ENCODE data around the gene FGF10.

FGF10 gene

DNA sequence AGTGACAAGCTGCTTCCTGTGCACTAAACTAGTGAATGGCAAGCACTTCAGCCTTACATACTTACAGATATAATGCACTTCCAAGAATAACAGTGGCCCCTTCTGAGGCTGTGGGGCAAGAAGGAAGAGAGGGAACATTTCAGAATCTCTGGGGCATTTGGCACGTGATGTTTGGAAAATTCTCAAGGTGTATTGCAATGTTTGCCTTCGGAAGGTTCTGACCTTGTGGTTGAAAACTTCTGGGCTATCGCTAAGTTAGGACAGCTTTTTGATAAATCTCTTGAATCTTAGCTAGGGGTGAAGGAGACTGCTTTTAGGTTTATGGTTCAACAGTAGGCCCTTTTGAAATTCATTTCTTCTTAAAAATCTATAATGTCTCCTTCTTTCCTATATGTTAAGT, 7.1 kb upstream of the FGF10 start:
- H3K27me3 ChIP-seq (ENCODE audit: insufficient read depth, low read depth, severe bottlenecking), result peaks cover 61% of the 10 kb centered on the region
- TF ChIP-seq, protein P1, sequence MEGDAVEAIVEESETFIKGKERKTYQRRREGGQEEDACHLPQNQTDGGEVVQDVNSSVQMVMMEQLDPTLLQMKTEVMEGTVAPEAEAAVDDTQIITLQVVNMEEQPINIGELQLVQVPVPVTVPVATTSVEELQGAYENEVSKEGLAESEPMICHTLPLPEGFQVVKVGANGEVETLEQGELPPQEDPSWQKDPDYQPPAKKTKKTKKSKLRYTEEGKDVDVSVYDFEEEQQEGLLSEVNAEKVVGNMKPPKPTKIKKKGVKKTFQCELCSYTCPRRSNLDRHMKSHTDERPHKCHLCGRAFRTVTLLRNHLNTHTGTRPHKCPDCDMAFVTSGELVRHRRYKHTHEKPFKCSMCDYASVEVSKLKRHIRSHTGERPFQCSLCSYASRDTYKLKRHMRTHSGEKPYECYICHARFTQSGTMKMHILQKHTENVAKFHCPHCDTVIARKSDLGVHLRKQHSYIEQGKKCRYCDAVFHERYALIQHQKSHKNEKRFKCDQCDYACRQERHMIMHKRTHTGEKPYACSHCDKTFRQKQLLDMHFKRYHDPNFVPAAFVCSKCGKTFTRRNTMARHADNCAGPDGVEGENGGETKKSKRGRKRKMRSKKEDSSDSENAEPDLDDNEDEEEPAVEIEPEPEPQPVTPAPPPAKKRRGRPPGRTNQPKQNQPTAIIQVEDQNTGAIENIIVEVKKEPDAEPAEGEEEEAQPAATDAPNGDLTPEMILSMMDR (IDR thresholded peaks at IDR 0.05; ENCODE audit: low read depth, low read length), result no peak

DNA sequence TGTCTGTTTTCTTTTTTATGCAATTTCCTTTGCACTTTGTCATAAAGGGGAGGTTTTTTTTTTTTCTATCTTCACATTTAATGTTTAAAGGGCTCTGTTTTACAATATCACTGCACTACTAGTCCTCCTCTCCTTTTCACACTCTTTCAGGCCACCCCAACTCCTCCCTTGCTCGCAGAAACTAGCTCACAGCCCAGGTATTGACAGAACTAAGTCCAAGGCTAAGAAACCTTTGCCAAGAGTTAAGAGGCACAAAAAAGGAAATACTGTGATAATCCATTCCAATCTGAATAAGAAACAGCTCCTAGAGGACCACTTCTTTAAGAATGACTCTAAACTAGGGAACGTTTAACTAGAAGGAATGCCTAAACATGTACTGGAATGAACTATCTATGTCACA, 1.1 kb upstream of the FGF10 start:
- Histone ChIP-seq H3K4me3 (ENCODE audit: low read depth, low read length) (no peak overlapping the region), H3K36me3 (no peaks in the 10 kb centered on the region), H3K9me3 (ENCODE audit: severe bottlenecking) (no peaks in the 10 kb centered on the region), H3K27ac (no peak overlapping the region), H3K27me3 (ENCODE audit: insufficient read depth, low read depth, severe bottlenecking) (peaks cover 93% of the 10 kb centered on the region)
- TF ChIP-seq, protein P1 (IDR thresholded peaks at IDR 0.05; ENCODE audit: low read depth, low read length), result no peak
- no peak for DNase-seq

More for the DNA sequence above, 7.1 kb upstream of the FGF10 start:
- Histone ChIP-seq H3K4me3 (ENCODE audit: low read depth, low read length) (no peak overlapping the region), H3K9me3 (ENCODE audit: severe bottlenecking) (no peaks in the 10 kb centered on the region), H3K36me3 (no peaks in the 10 kb centered on the region), H3K27ac (no peak overlapping the region)
- no peak for DNase-seq

DNA sequence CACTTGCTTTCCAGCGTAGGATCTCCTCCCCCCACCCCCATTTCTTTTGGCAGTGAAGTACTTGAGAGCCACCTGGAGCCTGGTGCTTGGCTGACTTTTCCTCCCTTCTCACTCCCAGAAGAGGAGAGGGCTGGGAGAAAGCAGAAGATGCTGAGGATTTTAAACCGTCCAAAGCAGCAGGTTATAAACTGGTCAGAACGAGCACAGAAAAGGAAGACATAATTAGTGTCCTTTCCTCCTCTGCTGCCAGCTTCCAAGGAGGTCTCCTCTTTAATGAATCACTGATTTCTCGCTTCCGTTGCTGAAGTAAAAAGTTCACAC, 563 bp upstream of the FGF10 start:
- no peak overlapping the region for H3K27ac ChIP-seq
- peak overlapping the region; percentile 11; the same call in 1 of the 2 replicates for H3K4me3 ChIP-seq (ENCODE audit: low read depth, low read length)
- no peaks in the 10 kb centered on the region for H3K9me3 ChIP-seq (ENCODE audit: severe bottlenecking)
- no peaks in the 10 kb centered on the region for H3K36me3 ChIP-seq
- H3K27me3 ChIP-seq (ENCODE audit: insufficient read depth, low read depth, severe bottlenecking), result peaks cover 93% of the 10 kb centered on the region
- DNase-seq, result no peak
- TF ChIP-seq, protein P1 (IDR thresholded peaks at IDR 0.05; ENCODE audit: low read depth, low read length), result no peak

DNA sequence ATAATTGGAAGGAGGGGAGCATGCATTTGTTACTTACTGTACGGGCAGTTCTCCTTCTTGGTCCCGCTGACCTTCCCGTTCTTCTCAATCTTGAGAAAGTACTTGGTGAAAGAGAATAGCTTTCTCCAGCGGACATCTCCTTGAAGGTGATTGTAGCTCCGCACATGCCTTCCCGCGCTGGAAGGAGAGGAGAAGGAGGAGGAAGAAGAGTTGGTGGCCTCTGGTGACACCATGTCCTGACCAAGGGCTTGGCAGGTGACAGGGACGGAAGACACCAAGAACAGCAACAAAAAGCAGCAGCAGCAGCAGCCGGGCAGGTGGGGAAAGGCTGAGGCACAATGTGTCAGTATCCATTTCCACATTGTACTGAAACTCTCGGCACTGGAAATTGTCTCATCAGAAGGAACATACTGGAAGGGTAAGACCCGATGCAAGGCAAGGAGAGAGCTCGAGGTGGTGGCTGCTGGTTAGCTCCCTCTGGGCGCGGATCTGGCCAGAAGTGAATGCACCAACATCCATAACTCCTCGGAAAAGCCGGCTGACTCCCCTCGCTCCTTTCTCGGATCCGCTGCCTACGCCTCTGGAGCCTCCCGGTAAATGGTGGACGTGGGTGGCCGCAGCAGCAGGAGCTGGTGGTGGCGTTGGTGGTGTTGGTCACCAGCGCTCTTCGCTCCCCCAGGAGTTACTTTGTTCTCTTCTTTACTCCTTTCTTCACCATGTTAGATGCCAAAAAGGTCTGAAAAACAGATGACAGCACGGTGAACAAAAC, 715 bp downstream of the FGF10 start:
- TF ChIP-seq, protein P1 (IDR thresholded peaks at IDR 0.05; ENCODE audit: low read depth, low read length), result no peak
- H3K36me3 ChIP-seq, result no peaks in the 10 kb centered on the region
- H3K9me3 ChIP-seq (ENCODE audit: severe bottlenecking), result no peaks in the 10 kb centered on the region
- DNase-seq, result no peak
- H3K4me3 ChIP-seq (ENCODE audit: low read depth, low read length), result no peak overlapping the region
- no peak overlapping the region for H3K27ac ChIP-seq
- peaks cover 85% of the 10 kb centered on the region for H3K27me3 ChIP-seq (ENCODE audit: insufficient read depth, low read depth, severe bottlenecking)

DNA sequence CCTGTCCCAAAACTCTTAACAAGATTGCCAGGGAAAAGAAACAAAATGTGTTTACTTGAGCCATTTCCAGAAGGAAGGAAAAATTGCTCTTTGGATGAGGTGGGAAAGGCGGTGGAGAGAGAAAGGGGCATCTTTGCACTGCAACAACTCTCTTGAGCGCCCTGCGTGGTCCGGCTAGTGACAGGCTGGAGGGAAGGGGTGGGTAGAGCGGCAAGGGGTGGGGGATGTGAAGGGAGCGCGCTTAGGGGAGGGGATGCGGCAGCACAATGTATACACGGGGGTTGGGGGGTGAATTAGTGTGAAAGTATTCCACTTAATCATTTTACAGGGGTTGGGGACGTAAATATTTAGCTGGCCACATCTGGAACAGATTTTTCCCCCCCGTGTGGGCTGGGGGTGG, 1.3 kb downstream of the FGF10 start:
- no peak overlapping the region for H3K27ac ChIP-seq
- H3K4me3 ChIP-seq (ENCODE audit: low read depth, low read length), result no peak overlapping the region
- H3K36me3 ChIP-seq, result no peaks in the 10 kb centered on the region
- DNase-seq, result no peak
- peaks cover 87% of the 10 kb centered on the region for H3K27me3 ChIP-seq (ENCODE audit: insufficient read depth, low read depth, severe bottlenecking)
- TF ChIP-seq, protein P1 (IDR thresholded peaks at IDR 0.05; ENCODE audit: low read depth, low read length), result no peak
- H3K9me3 ChIP-seq (ENCODE audit: severe bottlenecking), result no peaks in the 10 kb centered on the region

DNA sequence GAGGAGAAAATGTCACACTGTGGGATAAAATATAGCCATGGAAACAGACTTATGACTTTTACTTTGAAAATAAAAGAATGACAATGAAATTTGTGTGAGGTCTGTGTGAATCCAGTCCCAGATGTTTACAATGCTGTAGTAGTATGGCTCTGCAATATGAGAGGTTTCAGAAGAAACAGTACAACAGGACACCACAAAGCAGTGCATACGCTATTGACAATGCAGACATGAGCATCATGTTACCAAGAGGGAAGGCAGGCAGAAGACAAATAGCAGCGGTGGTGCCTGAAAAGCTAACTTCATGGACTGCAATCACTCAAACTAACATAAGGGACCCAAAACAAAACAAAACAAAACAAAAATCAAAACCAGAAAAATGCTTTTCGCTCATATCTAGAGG, 1.8 kb downstream of the FGF10 start:
- no peaks in the 10 kb centered on the region for H3K9me3 ChIP-seq (ENCODE audit: severe bottlenecking)
- no peaks in the 10 kb centered on the region for H3K36me3 ChIP-seq
- TF ChIP-seq, protein P1 (IDR thresholded peaks at IDR 0.05; ENCODE audit: low read depth, low read length), result no peak
- peaks cover 85% of the 10 kb centered on the region for H3K27me3 ChIP-seq (ENCODE audit: insufficient read depth, low read depth, severe bottlenecking)
- DNase-seq, result no peak
- no peak overlapping the region for H3K27ac ChIP-seq
- H3K4me3 ChIP-seq (ENCODE audit: low read depth, low read length), result no peak overlapping the region
